ENCODE results near the gene DDR1.

Gene DDR1

GRCh38 chr6:30839671-30840070 lies 44.6 kb upstream of the DDR1 start:
- TF ChIP-seq CTCF (IDR thresholded peaks at IDR 0.05; ENCODE audit: low read depth, low read length), result no peak
- DNase-seq (ENCODE audit: extremely low read depth, low read depth), result no peak

- no peak for DNase-seq (ENCODE audit: extremely low read depth, low read depth)
- TF ChIP-seq CTCF (IDR thresholded peaks at IDR 0.05; ENCODE audit: low read depth, low read length), result no peak
Observed at GRCh38 chr6:30840084-30840934, 44.0 kb upstream of the DDR1 start.

GRCh38 chr6:30840935-30841643 lies 43.2 kb upstream of the DDR1 start:
- no peak for TF ChIP-seq CTCF (IDR thresholded peaks at IDR 0.05; ENCODE audit: low read depth, low read length)
- DNase-seq (ENCODE audit: extremely low read depth, low read depth), result no peak

- TF ChIP-seq CTCF (IDR thresholded peaks at IDR 0.05; ENCODE audit: low read depth, low read length), result no peak
Observed at GRCh38 chr6:30841644-30842504, 42.4 kb upstream of the DDR1 start.

GRCh38 chr6:30842754-30843610 lies 41.3 kb upstream of the DDR1 start:
- no peak for DNase-seq (ENCODE audit: extremely low read depth, low read depth)
- TF ChIP-seq CTCF (IDR thresholded peaks at IDR 0.05; ENCODE audit: low read depth, low read length), result no peak

More at GRCh38 chr6:30841644-30842504, 42.4 kb upstream of the DDR1 start:
- DNase-seq (ENCODE audit: extremely low read depth, low read depth), result no peak

GRCh38 chr6:30843611-30843998 lies 40.7 kb upstream of the DDR1 start:
- no peak for DNase-seq (ENCODE audit: extremely low read depth, low read depth)
- no peak for TF ChIP-seq CTCF (IDR thresholded peaks at IDR 0.05; ENCODE audit: low read depth, low read length)

All from AG09319 (cell line).